ENCODE measurements around the gene ATP5ME. TPM values are rescaled to one million over a fixed set of nuclear protein-coding genes. Genes with fewer than 3 reads are reported as not detected.

Gene ATP5ME
- polyA plus RNA-seq, 1 of the 3 experiments (the other 2 are of a cell fraction) = 1,185 TPM

GRCh38 chr4:629636-629914 lies 44.5 kb downstream of the ATP5ME start:
- peak; percentile 27 for DNase-seq
- Histone ChIP-seq H3K27ac (ENCODE audit: low read depth in 2 of 2, low read length in 1 of 2) (no peak overlapping the region), H3K4me1 (ENCODE audit: control insufficient read depth in 1 of 2, insufficient read depth in 2 of 2, low read depth in 1 of 2, low read length in 1 of 2) (no peaks in the 10 kb centered on the region), H3K9ac (no peak overlapping the region), H3K79me2 (ENCODE audit: insufficient read depth) (no peaks in the 10 kb centered on the region), H3K27me3 (ENCODE audit: insufficient read depth) (no peaks in the 10 kb centered on the region), H3K36me3 (replicated peaks in 1 of 2; ENCODE audit: control insufficient read depth in 1 of 2, insufficient read depth in 2 of 2, low read length in 1 of 2) (no peaks in the 10 kb centered on the region), H3F3A (replicated peaks; ENCODE audit: insufficient read depth) (no peaks in the 10 kb centered on the region), H3K9me2 (no peaks in the 10 kb centered on the region), H4K20me1 (ENCODE audit: insufficient read depth) (no peaks in the 10 kb centered on the region), H3K4me2 (no peak overlapping the region), H2AFZ (ENCODE audit: low read depth) (no peak overlapping the region), H3K4me3 (ENCODE audit: low read depth in 2 of 2, low read length in 1 of 2) (no peak overlapping the region), H3K9me3 (no peaks in the 10 kb centered on the region)
- ChIA-PET CTCF (no interaction called here), POLR2A (no interaction called here)
- TF ChIP-seq RFX5 (IDR thresholded peaks at IDR 0.05; ENCODE audit: low read length) (no peak), JUND (IDR thresholded peaks at IDR 0.05) (no peak), SIN3A (IDR thresholded peaks at IDR 0.05; ENCODE audit: borderline replicate concordance, low read depth, low read length) (no peak), EP300 (IDR thresholded peaks at IDR 0.05; ENCODE audit: borderline replicate concordance in 1 of 2, low read depth in 1 of 2, low read length in 1 of 2) (no peak), TCF12 (IDR thresholded peaks at IDR 0.05) (no peak), USF1 (IDR thresholded peaks at IDR 0.05; ENCODE audit: borderline replicate concordance, low read depth) (no peak), MXI1 (IDR thresholded peaks at IDR 0.05; ENCODE audit: low read depth, low read length) (no peak), TAF1 (IDR thresholded peaks at IDR 0.05; ENCODE audit: borderline replicate concordance, low read depth, low read length) (no peak), EZH2phosphoT487 (IDR thresholded peaks at IDR 0.05; ENCODE audit: borderline replicate concordance, low read depth) (no peak), RCOR1 (IDR thresholded peaks at IDR 0.05; ENCODE audit: low read length) (no peak), FOXJ3 (CRISPR knock-in tag; IDR thresholded peaks at IDR 0.05) (no peak), USF2 (IDR thresholded peaks at IDR 0.05; ENCODE audit: borderline replicate concordance, low read depth, low read length) (no peak), FOXM1 (IDR thresholded peaks at IDR 0.05; ENCODE audit: low read depth) (no peak), SMC3 (IDR thresholded peaks at IDR 0.05; ENCODE audit: low read depth, low read length) (no peak), MEF2A (IDR thresholded peaks at IDR 0.05; ENCODE audit: borderline replicate concordance, low read depth) (no peak), POLR2AphosphoS5 (IDR thresholded peaks at IDR 0.05; ENCODE audit: low read depth, low read length) (no peak)
- WGBS (ENCODE audit: low lambda C conversion rate) = 58% methylated on average over 8 of the region's 9 CpGs

- H3K4me2 ChIP-seq = no peak overlapping the region
- DNase-seq = peak; percentile 16
- no peaks in the 10 kb centered on the region for H4K20me1 ChIP-seq (ENCODE audit: insufficient read depth)
- no peak overlapping the region for H3K27ac ChIP-seq (ENCODE audit: low read depth in 2 of 2, low read length in 1 of 2)
- no peak overlapping the region for H3K4me3 ChIP-seq (ENCODE audit: low read depth in 2 of 2, low read length in 1 of 2)
- H3K79me2 ChIP-seq (ENCODE audit: insufficient read depth) = no peaks in the 10 kb centered on the region
- POLR2A ChIA-PET = no interaction called here
- no peaks in the 10 kb centered on the region for H3K9me3 ChIP-seq
- CTCF ChIA-PET = no interaction called here
- TF ChIP-seq EZH2phosphoT487 (IDR thresholded peaks at IDR 0.05; ENCODE audit: borderline replicate concordance, low read depth) (no peak), PBX3 (IDR thresholded peaks at IDR 0.05) (no peak), EP300 (IDR thresholded peaks at IDR 0.05; ENCODE audit: borderline replicate concordance in 1 of 2, low read depth in 1 of 2, low read length in 1 of 2) (no peak)
- WGBS (ENCODE audit: low lambda C conversion rate) = 57% methylated on average over 12 of the region's 27 CpGs
- H3K9me2 ChIP-seq = no peaks in the 10 kb centered on the region
- no peaks in the 10 kb centered on the region for H3K27me3 ChIP-seq (ENCODE audit: insufficient read depth)
- no peak overlapping the region for H3K9ac ChIP-seq
- no peak overlapping the region for H2AFZ ChIP-seq (ENCODE audit: low read depth)
- no peaks in the 10 kb centered on the region for H3K4me1 ChIP-seq (ENCODE audit: control insufficient read depth in 1 of 2, insufficient read depth in 2 of 2, low read depth in 1 of 2, low read length in 1 of 2)
- H3F3A ChIP-seq (replicated peaks; ENCODE audit: insufficient read depth) = no peaks in the 10 kb centered on the region
- no peaks in the 10 kb centered on the region for H3K36me3 ChIP-seq (replicated peaks in 1 of 2; ENCODE audit: control insufficient read depth in 1 of 2, insufficient read depth in 2 of 2, low read length in 1 of 2)
These were observed 45.0 kb downstream of the ATP5ME start for GRCh38 chr4:628821-629635.

Measured in SK-N-SH (cell line).